HepG2 (cell line): ENCODE results near the gene COL5A1.

Experiments
- CTCF ChIP-seq: sonication (generic); formaldehyde crosslinking; IDR thresholded peaks from 2 replicates; pipeline ENCODE4 v1.5.0; 2020; ENCODE audit warnings: mild to moderate bottlenecking, missing genetic modification reagents, moderate library complexity
- E2F1 ChIP-seq: sonication (generic); formaldehyde crosslinking; IDR thresholded peaks from 2 replicates; pipeline ENCODE4 v1.5.0; 2020; ENCODE audit warnings: missing genetic modification reagents
- SYNCRIP ChIP-seq: fragments of 200-400 bp; formaldehyde crosslinking; IDR thresholded peaks from 2 replicates; pipeline ENCODE4 v1.6.1; 2018; ENCODE audit warnings: mild to moderate bottlenecking, low read depth, low read length; ENCODE audit not compliant: insufficient read depth
- ZNF841 ChIP-seq: sonication (generic); formaldehyde crosslinking; IDR thresholded peaks from 2 replicates; pipeline ENCODE4 v1.8.1; 2023; ENCODE audit warnings: missing genetic modification reagents, borderline replicate concordance

- TF ChIP-seq E2F1 (no peak), SYNCRIP (no peak), CTCF (CRISPR knock-in tag) (no peak), ZNF841 (no peak)
Measured at GRCh38 chr9:134719331-134719730, 77.7 kb downstream of the COL5A1 start.
